Fibroblast of mammary gland (primary cell): ENCODE measurements around the gene ZNF366.
A peak's percentile ranks its signal among the peaks of the same experiment; 100 is the strongest.

Experiments
- DNase-seq: peaks from one replicate; pipeline ENCODE4 v3.0.0-alpha.2; 2010; ENCODE audit warnings: low read depth
- H3K4me3 ChIP-seq: 2 replicates; pipeline ENCODE4 v1.5.1; 2011; ENCODE audit warnings: low read depth, mild to moderate bottlenecking, low read length, moderate library complexity; ENCODE audit not compliant: control insufficient read depth
- CTCF ChIP-seq: conservative IDR thresholded peaks from 2 replicates; pipeline ENCODE4 v1.5.1; 2011; ENCODE audit warnings: low read depth, low read length, inconsistent platforms; ENCODE audit not compliant: control insufficient read depth, insufficient read depth

Gene ZNF366

GRCh38 chr5:72453246-72453775 is 53.9 kb downstream of the ZNF366 start:
- DNase-seq: no peak
- H3K4me3 ChIP-seq: no peak overlapping the region
- no peak for TF ChIP-seq CTCF

DNA sequence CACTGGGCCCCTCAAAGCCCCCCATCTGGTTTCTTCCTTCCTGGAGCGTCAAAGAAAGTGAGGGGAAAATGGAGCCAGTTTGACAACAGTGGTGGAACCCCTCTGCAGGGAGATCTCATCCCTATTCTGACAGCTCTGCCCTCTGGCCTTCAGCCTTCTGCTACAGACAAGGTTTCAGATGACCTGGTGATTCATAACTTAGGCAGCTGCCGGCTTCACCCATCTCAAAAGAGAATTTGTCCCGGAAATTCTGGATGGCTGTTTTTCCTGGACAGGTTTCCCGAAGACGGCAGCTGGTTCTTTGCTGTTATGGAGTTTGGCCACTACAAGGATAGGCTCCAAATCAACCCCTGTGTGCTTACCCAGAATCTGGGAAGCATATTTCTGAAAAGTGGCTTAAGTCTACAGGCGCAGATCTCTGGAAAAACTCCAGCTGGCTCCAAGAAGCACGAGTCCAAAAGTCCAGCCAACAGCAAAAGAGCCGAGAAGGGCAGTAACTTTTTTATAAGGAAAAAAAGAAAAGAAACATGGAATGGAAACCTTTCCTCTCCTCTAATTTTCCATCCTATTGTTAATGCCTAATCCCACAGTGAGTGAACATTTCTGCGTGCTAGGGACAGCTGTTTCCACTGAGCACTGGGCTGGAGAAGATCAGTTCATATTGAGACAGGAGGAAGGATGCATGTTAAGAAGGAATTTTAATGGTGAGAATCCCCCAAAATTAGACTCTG is 54.5 kb downstream of the ZNF366 start:
- H3K4me3 ChIP-seq: no peak overlapping the region
- DNase-seq: peak; percentile 92

GRCh38 chr5:72451741-72452505 is 55.3 kb downstream of the ZNF366 start:
- peak; percentile 98 for DNase-seq

More for the DNA sequence above, 54.5 kb downstream of the ZNF366 start:
- TF ChIP-seq CTCF: no peak

GRCh38 chr5:72448368-72448767 is 58.8 kb downstream of the ZNF366 start:
- TF ChIP-seq CTCF: no peak
- DNase-seq: no peak
- no peak overlapping the region for H3K4me3 ChIP-seq

More at GRCh38 chr5:72451741-72452505, 55.3 kb downstream of the ZNF366 start:
- TF ChIP-seq CTCF: no peak
- no peak overlapping the region for H3K4me3 ChIP-seq

GRCh38 chr5:72447751-72448150 is 59.5 kb downstream of the ZNF366 start:
- no peak for TF ChIP-seq CTCF
- H3K4me3 ChIP-seq: no peak overlapping the region
- no peak for DNase-seq

GRCh38 chr5:72445969-72446368 is 61.2 kb downstream of the ZNF366 start:
- TF ChIP-seq CTCF: no peak
- H3K4me3 ChIP-seq: no peak overlapping the region

More at GRCh38 chr5:72445969-72446368, 61.2 kb downstream of the ZNF366 start:
- DNase-seq: no peak
